HL-60 (cell line): Measurements from ENCODE around the gene STOM.

Experiments used
- CTCF ChIP-seq: IDR thresholded peaks from one replicate; pipeline ENCODE4 v1.5.1; 2011; ENCODE audit warnings: low read length, control low read depth, inconsistent platforms; ENCODE audit not compliant: insufficient read depth
- SPI1 ChIP-seq: IDR thresholded peaks from 2 replicates; pipeline ENCODE4 v1.6.1; 2012; ENCODE audit warnings: low read depth, mild to moderate bottlenecking, borderline replicate concordance
- TF ChIP-seq, protein P1 (sequence below): IDR thresholded peaks from 2 replicates; pipeline ENCODE4 v1.6.1; 2012; ENCODE audit warnings: low read depth; ENCODE audit not compliant: insufficient replicate concordance

GRCh38 chr9:121302341-121302740 is 67.7 kb downstream of the STOM start:
- no peak for TF ChIP-seq CTCF
- TF ChIP-seq, protein P1, sequence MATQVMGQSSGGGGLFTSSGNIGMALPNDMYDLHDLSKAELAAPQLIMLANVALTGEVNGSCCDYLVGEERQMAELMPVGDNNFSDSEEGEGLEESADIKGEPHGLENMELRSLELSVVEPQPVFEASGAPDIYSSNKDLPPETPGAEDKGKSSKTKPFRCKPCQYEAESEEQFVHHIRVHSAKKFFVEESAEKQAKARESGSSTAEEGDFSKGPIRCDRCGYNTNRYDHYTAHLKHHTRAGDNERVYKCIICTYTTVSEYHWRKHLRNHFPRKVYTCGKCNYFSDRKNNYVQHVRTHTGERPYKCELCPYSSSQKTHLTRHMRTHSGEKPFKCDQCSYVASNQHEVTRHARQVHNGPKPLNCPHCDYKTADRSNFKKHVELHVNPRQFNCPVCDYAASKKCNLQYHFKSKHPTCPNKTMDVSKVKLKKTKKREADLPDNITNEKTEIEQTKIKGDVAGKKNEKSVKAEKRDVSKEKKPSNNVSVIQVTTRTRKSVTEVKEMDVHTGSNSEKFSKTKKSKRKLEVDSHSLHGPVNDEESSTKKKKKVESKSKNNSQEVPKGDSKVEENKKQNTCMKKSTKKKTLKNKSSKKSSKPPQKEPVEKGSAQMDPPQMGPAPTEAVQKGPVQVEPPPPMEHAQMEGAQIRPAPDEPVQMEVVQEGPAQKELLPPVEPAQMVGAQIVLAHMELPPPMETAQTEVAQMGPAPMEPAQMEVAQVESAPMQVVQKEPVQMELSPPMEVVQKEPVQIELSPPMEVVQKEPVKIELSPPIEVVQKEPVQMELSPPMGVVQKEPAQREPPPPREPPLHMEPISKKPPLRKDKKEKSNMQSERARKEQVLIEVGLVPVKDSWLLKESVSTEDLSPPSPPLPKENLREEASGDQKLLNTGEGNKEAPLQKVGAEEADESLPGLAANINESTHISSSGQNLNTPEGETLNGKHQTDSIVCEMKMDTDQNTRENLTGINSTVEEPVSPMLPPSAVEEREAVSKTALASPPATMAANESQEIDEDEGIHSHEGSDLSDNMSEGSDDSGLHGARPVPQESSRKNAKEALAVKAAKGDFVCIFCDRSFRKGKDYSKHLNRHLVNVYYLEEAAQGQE = no peak
- TF ChIP-seq SPI1 = no peak
